ENCODE results near the gene DDC.

Gene DDC

GRCh38 chr7:50481867-50482266 is 83.3 kb downstream of the DDC start:
- WGBS, 2 experiments (ENCODE audit: insufficient coverage in 2 of 2): 88 to 97% methylated on average over 4 of the region's 8 CpGs

GRCh38 chr7:50480797-50481196 is 84.4 kb downstream of the DDC start:
- no peak overlapping the region for H3K27ac ChIP-seq (ENCODE audit: low read depth, low read length, severe bottlenecking)
- no peaks in the 10 kb centered on the region for H3K9me3 ChIP-seq (ENCODE audit: control insufficient read depth, low read length)
- no peak overlapping the region for H3K4me3 ChIP-seq (ENCODE audit: extremely low read depth, insufficient read depth, low read length, poor library complexity, severe bottlenecking)
- no peaks in the 10 kb centered on the region for H3K4me1 ChIP-seq (ENCODE audit: control insufficient read depth, insufficient read depth, low read length, poor library complexity, severe bottlenecking)
- no peaks in the 10 kb centered on the region for H3K36me3 ChIP-seq (ENCODE audit: control insufficient read depth, insufficient read depth, low read length)
- 42 to 90% methylated on average over 1 to 4 of the region's 4 CpGs for WGBS, 2 experiments (ENCODE audit: insufficient coverage in 2 of 2)

More at GRCh38 chr7:50481867-50482266, 83.3 kb downstream of the DDC start:
- Histone ChIP-seq H3K36me3 (ENCODE audit: control insufficient read depth, insufficient read depth, low read length) (no peaks in the 10 kb centered on the region), H3K27ac (ENCODE audit: low read depth, low read length, severe bottlenecking) (no peak overlapping the region), H3K4me1 (ENCODE audit: control insufficient read depth, insufficient read depth, low read length, poor library complexity, severe bottlenecking) (no peaks in the 10 kb centered on the region), H3K4me3 (ENCODE audit: extremely low read depth, insufficient read depth, low read length, poor library complexity, severe bottlenecking) (no peak overlapping the region), H3K9me3 (ENCODE audit: control insufficient read depth, low read length) (no peaks in the 10 kb centered on the region)

- H3K4me3 ChIP-seq (ENCODE audit: extremely low read depth, insufficient read depth, low read length, poor library complexity, severe bottlenecking): no peak overlapping the region
- H3K27ac ChIP-seq (ENCODE audit: low read depth, low read length, severe bottlenecking): no peak overlapping the region
- H3K9me3 ChIP-seq (ENCODE audit: control insufficient read depth, low read length): no peaks in the 10 kb centered on the region
- no peaks in the 10 kb centered on the region for H3K36me3 ChIP-seq (ENCODE audit: control insufficient read depth, insufficient read depth, low read length)
- H3K4me1 ChIP-seq (ENCODE audit: control insufficient read depth, insufficient read depth, low read length, poor library complexity, severe bottlenecking): no peaks in the 10 kb centered on the region
- WGBS, 2 experiments (ENCODE audit: insufficient coverage in 2 of 2): 93 to 94% methylated on average over 3 to 4 of the region's 7 CpGs
These were observed 85.3 kb downstream of the DDC start for GRCh38 chr7:50479743-50480517.

- H3K4me3 ChIP-seq (ENCODE audit: extremely low read depth, insufficient read depth, low read length, poor library complexity, severe bottlenecking): no peak overlapping the region
- no peaks in the 10 kb centered on the region for H3K36me3 ChIP-seq (ENCODE audit: control insufficient read depth, insufficient read depth, low read length)
- H3K9me3 ChIP-seq (ENCODE audit: control insufficient read depth, low read length): no peaks in the 10 kb centered on the region
- H3K27ac ChIP-seq (ENCODE audit: low read depth, low read length, severe bottlenecking): no peak overlapping the region
- WGBS, 2 experiments (ENCODE audit: insufficient coverage in 2 of 2): 78 to 83% methylated on average over 5 to 6 of the region's 6 CpGs
- no peaks in the 10 kb centered on the region for H3K4me1 ChIP-seq (ENCODE audit: control insufficient read depth, insufficient read depth, low read length, poor library complexity, severe bottlenecking)
These were observed 87.6 kb downstream of the DDC start for GRCh38 chr7:50477640-50478039.

GRCh38 chr7:50476953-50477625 is 88.1 kb downstream of the DDC start:
- no peaks in the 10 kb centered on the region for H3K4me1 ChIP-seq (ENCODE audit: control insufficient read depth, insufficient read depth, low read length, poor library complexity, severe bottlenecking)
- H3K4me3 ChIP-seq (ENCODE audit: extremely low read depth, insufficient read depth, low read length, poor library complexity, severe bottlenecking): no peak overlapping the region
- 95 to 96% methylated on average over 7 to 9 of the region's 9 CpGs for WGBS, 2 experiments (ENCODE audit: insufficient coverage in 2 of 2)
- H3K27ac ChIP-seq (ENCODE audit: low read depth, low read length, severe bottlenecking): no peak overlapping the region
- no peaks in the 10 kb centered on the region for H3K9me3 ChIP-seq (ENCODE audit: control insufficient read depth, low read length)
- H3K36me3 ChIP-seq (ENCODE audit: control insufficient read depth, insufficient read depth, low read length): no peaks in the 10 kb centered on the region

GRCh38 chr7:50475340-50475739 is 89.9 kb downstream of the DDC start:
- WGBS, 2 experiments (ENCODE audit: insufficient coverage in 2 of 2): 18 to 48% methylated on average over 4 of the region's 4 CpGs
- no peaks in the 10 kb centered on the region for H3K36me3 ChIP-seq (ENCODE audit: control insufficient read depth, insufficient read depth, low read length)
- H3K27ac ChIP-seq (ENCODE audit: low read depth, low read length, severe bottlenecking): no peak overlapping the region

GRCh38 chr7:50474382-50475160 is 90.6 kb downstream of the DDC start:
- Histone ChIP-seq H3K4me1 (ENCODE audit: control insufficient read depth, insufficient read depth, low read length, poor library complexity, severe bottlenecking) (no peaks in the 10 kb centered on the region), H3K27ac (ENCODE audit: low read depth, low read length, severe bottlenecking) (no peak overlapping the region), H3K9me3 (ENCODE audit: control insufficient read depth, low read length) (no peaks in the 10 kb centered on the region), H3K36me3 (ENCODE audit: control insufficient read depth, insufficient read depth, low read length) (no peaks in the 10 kb centered on the region), H3K4me3 (ENCODE audit: extremely low read depth, insufficient read depth, low read length, poor library complexity, severe bottlenecking) (no peak overlapping the region)
- 72 to 78% methylated on average over 7 to 8 of the region's 8 CpGs for WGBS, 2 experiments (ENCODE audit: insufficient coverage in 2 of 2)

More at GRCh38 chr7:50475340-50475739, 89.9 kb downstream of the DDC start:
- no peak overlapping the region for H3K4me3 ChIP-seq (ENCODE audit: extremely low read depth, insufficient read depth, low read length, poor library complexity, severe bottlenecking)
- no peaks in the 10 kb centered on the region for H3K4me1 ChIP-seq (ENCODE audit: control insufficient read depth, insufficient read depth, low read length, poor library complexity, severe bottlenecking)
- no peaks in the 10 kb centered on the region for H3K9me3 ChIP-seq (ENCODE audit: control insufficient read depth, low read length)

- H3K4me3 ChIP-seq (ENCODE audit: extremely low read depth, insufficient read depth, low read length, poor library complexity, severe bottlenecking): no peak overlapping the region
- no peaks in the 10 kb centered on the region for H3K36me3 ChIP-seq (ENCODE audit: control insufficient read depth, insufficient read depth, low read length)
- H3K4me1 ChIP-seq (ENCODE audit: control insufficient read depth, insufficient read depth, low read length, poor library complexity, severe bottlenecking): no peaks in the 10 kb centered on the region
- H3K9me3 ChIP-seq (ENCODE audit: control insufficient read depth, low read length): no peaks in the 10 kb centered on the region
- H3K27ac ChIP-seq (ENCODE audit: low read depth, low read length, severe bottlenecking): no peak overlapping the region
- WGBS, 2 experiments (ENCODE audit: insufficient coverage in 2 of 2): 92 to 96% methylated on average over 4 of the region's 4 CpGs
These were observed 91.7 kb downstream of the DDC start for GRCh38 chr7:50473531-50473930.

GRCh38 chr7:50472427-50472826 is 92.8 kb downstream of the DDC start:
- Histone ChIP-seq H3K27ac (ENCODE audit: low read depth, low read length, severe bottlenecking) (no peak overlapping the region), H3K4me3 (ENCODE audit: extremely low read depth, insufficient read depth, low read length, poor library complexity, severe bottlenecking) (no peak overlapping the region), H3K9me3 (ENCODE audit: control insufficient read depth, low read length) (no peaks in the 10 kb centered on the region), H3K36me3 (ENCODE audit: control insufficient read depth, insufficient read depth, low read length) (no peaks in the 10 kb centered on the region), H3K4me1 (ENCODE audit: control insufficient read depth, insufficient read depth, low read length, poor library complexity, severe bottlenecking) (no peaks in the 10 kb centered on the region)
- 92 to 96% methylated on average over 7 of the region's 7 CpGs for WGBS, 2 experiments (ENCODE audit: insufficient coverage in 2 of 2)

- H3K36me3 ChIP-seq (ENCODE audit: control insufficient read depth, insufficient read depth, low read length): no peaks in the 10 kb centered on the region
- H3K9me3 ChIP-seq (ENCODE audit: control insufficient read depth, low read length): no peaks in the 10 kb centered on the region
- 86 to 97% methylated on average over 2 to 5 of the region's 5 CpGs for WGBS, 2 experiments (ENCODE audit: insufficient coverage in 2 of 2)
- no peak overlapping the region for H3K27ac ChIP-seq (ENCODE audit: low read depth, low read length, severe bottlenecking)
- H3K4me1 ChIP-seq (ENCODE audit: control insufficient read depth, insufficient read depth, low read length, poor library complexity, severe bottlenecking): no peaks in the 10 kb centered on the region
- H3K4me3 ChIP-seq (ENCODE audit: extremely low read depth, insufficient read depth, low read length, poor library complexity, severe bottlenecking): no peak overlapping the region
These were observed 93.2 kb downstream of the DDC start for GRCh38 chr7:50471970-50472369.
